Measurements from ENCODE around the gene DMPK.
"Not testable (repeated sequence)": the region's sequence is repeated elsewhere in the genome, so short reads cannot be mapped to it uniquely, and the experiment has no call there.

DNA sequence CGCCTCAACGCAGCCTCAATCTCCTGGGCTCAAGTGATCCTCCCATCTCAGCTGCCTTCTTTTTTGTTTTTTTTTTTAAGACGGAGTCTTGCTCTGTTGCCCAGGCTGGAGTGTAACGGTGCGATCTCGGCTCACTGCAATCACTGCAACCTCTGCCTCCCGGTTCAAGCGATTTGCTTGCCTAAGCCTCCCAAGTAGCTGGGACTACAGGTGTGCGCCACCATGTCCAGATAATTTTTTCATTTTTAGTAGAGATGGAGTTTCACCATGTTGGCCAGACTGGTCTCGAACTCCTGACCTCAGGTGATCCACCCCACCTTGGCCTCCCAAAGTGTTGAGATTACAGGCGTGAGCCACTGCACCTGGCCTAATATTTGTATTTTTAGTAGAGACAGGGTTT is 62.2 kb downstream of the DMPK start:
- not testable (repeated sequence) for TF ChIP-seq EZH2 (IDR thresholded peaks at IDR 0.05); POLR2AphosphoS5 (IDR thresholded peaks at IDR 0.05; ENCODE audit: borderline replicate concordance, low read depth, low read length); FOXP2 (optimal IDR thresholded peaks at IDR 0.05; ENCODE audit: control extremely low read depth, extremely low read length, insufficient read depth)

All from SK-N-MC (cell line).